Keratinocyte (primary cell): ENCODE results near the gene ZC2HC1B. TPM values are rescaled to one million over a fixed set of nuclear protein-coding genes. Genes with fewer than 3 reads are reported as not detected.

Experiments
- DNase-seq: peaks from one replicate; pipeline ENCODE4 v3.0.0-alpha.2; 2011; ENCODE audit warnings: low read depth, missing footprints, low spot score
- FAIRE-seq: peaks from 2 replicates; lab custom pipeline; 2011; peaks lifted over from hg19 to GRCh38; lab: Jason Lieb, UNC
- H2AFZ ChIP-seq: 2 replicates; pipeline ENCODE4 v1.6.0; 2012; ENCODE audit warnings: low read length, control low read depth, inconsistent platforms; ENCODE audit not compliant: control insufficient read depth
- H3K27ac ChIP-seq: 2 replicates; pipeline ENCODE4 v1.5.1; 2011; ENCODE audit warnings: low read length; ENCODE audit not compliant: control insufficient read depth, insufficient read depth
- H3K27me3 ChIP-seq: 3 replicates; pipeline ENCODE4 v1.6.0; 2011; ENCODE audit warnings: low read length; ENCODE audit not compliant: control insufficient read depth, insufficient read depth; ENCODE audit errors: extremely low read depth
- H3K36me3 ChIP-seq, 2 experiments: 2 replicates in 1 of 2; 3 replicates in 1 of 2; pipeline ENCODE4 v1.5.1; 2011; ENCODE audit warnings: low read length in 2 of 2, mild to moderate bottlenecking in 1 of 2; ENCODE audit not compliant: control insufficient read depth in 2 of 2, insufficient read depth in 2 of 2; ENCODE audit errors: extremely low read depth in 1 of 2
- H3K4me1 ChIP-seq: 3 replicates; pipeline ENCODE4 v1.5.1; 2011; ENCODE audit warnings: low read length; ENCODE audit not compliant: control insufficient read depth, insufficient read depth; ENCODE audit errors: extremely low read depth
- H3K4me2 ChIP-seq: 3 replicates; pipeline ENCODE4 v1.6.0; 2011; ENCODE audit warnings: low read depth, low read length; ENCODE audit not compliant: control insufficient read depth, insufficient read depth; ENCODE audit errors: extremely low read depth
- H3K4me3 ChIP-seq, 3 experiments: fragments of 200-600 bp in 1 of 3; sonication (generic) in 1 of 3; 2 replicates in 2 of 3; 3 replicates in 1 of 3; pipeline ENCODE4 v1.5.1; 2011 to 2016; ENCODE audit warnings: low read length in 3 of 3, mild to moderate bottlenecking in 3 of 3, control low read depth in 2 of 3, inconsistent platforms in 1 of 3, low read depth in 1 of 3, mixed read lengths in 1 of 3, mixed run types in 1 of 3, moderate library complexity in 1 of 3; ENCODE audit not compliant: control insufficient read depth in 2 of 3, insufficient read depth in 2 of 3; ENCODE audit errors: extremely low read depth in 1 of 3
- H3K79me2 ChIP-seq: 2 replicates; pipeline ENCODE4 v1.6.0; 2012; ENCODE audit warnings: low read length; ENCODE audit not compliant: control insufficient read depth, insufficient read depth
- H3K9ac ChIP-seq: 3 replicates; pipeline ENCODE4 v1.6.0; 2011; ENCODE audit warnings: low read length; ENCODE audit not compliant: control insufficient read depth, insufficient read depth; ENCODE audit errors: extremely low read depth
- H3K9me1 ChIP-seq: 3 replicates; pipeline ENCODE4 v1.6.0; 2011; ENCODE audit warnings: low read length; ENCODE audit not compliant: control insufficient read depth, insufficient read depth; ENCODE audit errors: extremely low read depth
- H3K9me3 ChIP-seq: 2 replicates; pipeline ENCODE4 v1.5.1; 2012; ENCODE audit warnings: low read depth, low read length; ENCODE audit not compliant: control insufficient read depth
- H4K20me1 ChIP-seq: 3 replicates; pipeline ENCODE4 v1.6.0; 2011; ENCODE audit warnings: low read length; ENCODE audit not compliant: control insufficient read depth, insufficient read depth; ENCODE audit errors: extremely low read depth
- CTCF ChIP-seq, 3 experiments: IDR thresholded peaks in 1 of 3; conservative IDR thresholded peaks in 1 of 3; optimal IDR thresholded peaks in 1 of 3; 2 replicates in 2 of 3; 3 replicates in 1 of 3; pipeline versions ENCODE3 to v1.5.1; 2011; ENCODE audit warnings: low read length in 3 of 3, mild to moderate bottlenecking in 3 of 3, moderate library complexity in 2 of 3, control low read depth in 1 of 3, inconsistent platforms in 1 of 3; ENCODE audit not compliant: insufficient read depth in 2 of 3; ENCODE audit errors: extremely low read depth in 1 of 3
- EZH2 ChIP-seq: IDR thresholded peaks from one replicate; pipeline ENCODE4 v1.6.1; 2012; ENCODE audit warnings: inconsistent platforms, mild to moderate bottlenecking, low read length, moderate library complexity
- dilution Hi-C: fragments of 300-500 bp; cut with MboI; formaldehyde crosslinking; loops from one replicate; pipeline ENCODE4 v1.7.0; 2020; ENCODE audit warnings: low sequenced_read_pairs; ENCODE audit not compliant: extremely low pct_ligation_motif_present
- polyA minus RNA-seq, 3 experiments: library from RNA; depleted of rRNA, polyadenylated mRNA; stranded (reverse); fragments of >200 nt; gene quantifications; 1 replicate in 1 of 3; 2 replicates in 1 of 3; 3 replicates in 1 of 3; pipeline ENCODE4 v1.2.3, GENCODE V29; 2011
- polyA plus RNA-seq, 5 experiments: library from polyadenylated mRNA; depleted of rRNA in 3 of 5; stranded (reverse) in 3 of 5; stranded (forward) in 1 of 5; unstranded in 1 of 5; fragments of >200 nt; gene quantifications; 1 replicate in 1 of 5; 2 replicates in 3 of 5; 3 replicates in 1 of 5; pipeline versions ENCODE4 v1.2.1 to v1.2.3, GENCODE V29; 2011 to 2012; ENCODE audit warnings: missing spikeins in 2 of 5, low read depth in 1 of 5, low replicate concordance in 1 of 5

The ZC2HC1B gene
- polyA plus RNA-seq (not detected in 3 replicates), polyA minus RNA-seq (not detected in 3 replicates)
- not detected for polyA plus RNA-seq (2011; ENCODE audit: low read depth)
- polyA plus RNA-seq (2011; cell fraction: cytosol; rRNA removed) = not detected in 2 replicates
- polyA plus RNA-seq (2011; cell fraction: nucleus; rRNA removed) = 0.14 TPM in 1 of 2 replicates, not detected in the other
- 0.11 TPM in 1 of 2 replicates, not detected in the other for polyA plus RNA-seq (2012; ENCODE audit: low replicate concordance)
- polyA minus RNA-seq (2011; cell fraction: cytosol; rRNA and poly(A)+ RNA removed) = not detected
- polyA minus RNA-seq (2011; cell fraction: nucleus; rRNA and poly(A)+ RNA removed) = not detected in 2 replicates

- Histone ChIP-seq H3K4me1 (no peaks in the 10 kb centered on the region), H3K27ac (no peak within 1 kb of the TSS), H3K4me2 (no peak within 1 kb of the TSS), H2AFZ (no peak within 1 kb of the TSS), H3K9me3 (no peaks in the 10 kb centered on the region), H3K9ac (no peak within 1 kb of the TSS), H3K4me3 (no peak within 1 kb of the TSS), H3K27me3 (no peaks in the 10 kb centered on the region), H4K20me1 (no peaks in the 10 kb centered on the region), H3K79me2 (no peaks in the 10 kb centered on the region), H3K36me3 (peaks cover 15 to 20% of the 10 kb centered on the region in 2 experiments), H3K9me1 (no peaks in the 10 kb centered on the region)
- FAIRE-seq = no peak
- dilution Hi-C loops = no loop called here
- no peak for DNase-seq
- TF ChIP-seq CTCF (optimal IDR thresholded peaks at IDR 0.05 in 1 of 3, IDR thresholded peaks at IDR 0.05 in 1 of 3, conservative IDR thresholded peaks at IDR 0.05 in 1 of 3; ENCODE audit: extremely low read depth in 1 of 3, insufficient read depth in 2 of 3, low read length in 3 of 3) (no peak), EZH2 (no peak)
Observed at GRCh38 chr6:143864234-143864633, at the start of gene ZC2HC1B. Gene ZC2HC1B, plus strand, starts transcription at chr6:143864474. Its CDS starts 66 bp downstream, at chr6:143864540.

- no peaks in the 10 kb centered on the region for H3K9me3 ChIP-seq
- no peaks in the 10 kb centered on the region for H3K27me3 ChIP-seq
- H3K36me3 ChIP-seq = no peaks in the 10 kb centered on the region
- no peak for DNase-seq
- H3K27ac ChIP-seq = no peak overlapping the region
- no peaks in the 10 kb centered on the region for H3K79me2 ChIP-seq
- no peak for FAIRE-seq
- no peak overlapping the region for H3K4me3 ChIP-seq
- H3K9ac ChIP-seq = no peak overlapping the region
- peaks cover under 1% of the 10 kb centered on the region for H3K4me1 ChIP-seq
- H3K4me2 ChIP-seq = no peak overlapping the region
- no peaks in the 10 kb centered on the region for H4K20me1 ChIP-seq
- dilution Hi-C loops = no loop called here
- H3K9me1 ChIP-seq = no peaks in the 10 kb centered on the region
- no peak overlapping the region for H2AFZ ChIP-seq
- TF ChIP-seq CTCF (optimal IDR thresholded peaks at IDR 0.05 in 1 of 3, IDR thresholded peaks at IDR 0.05 in 1 of 3, conservative IDR thresholded peaks at IDR 0.05 in 1 of 3; ENCODE audit: extremely low read depth in 1 of 3, insufficient read depth in 2 of 3, low read length in 3 of 3) = no peak
- TF ChIP-seq EZH2 = no peak
Observed at GRCh38 chr6:143817621-143818020, 46.7 kb upstream of the ZC2HC1B start.
